Heart left ventricle (tissue), 16 donors: ENCODE data around the gene F11R. TPM values are rescaled to one million over a fixed set of nuclear protein-coding genes. Genes with fewer than 3 reads are reported as not detected.
A peak's percentile ranks its signal among the peaks of the same experiment; 100 is the strongest.

Experiments
- ATAC-seq, 4 donors: fragments of 200-7000 bp; cut with Tn5 transposase; one replicate each; pipeline ENCODE4 v1.9.1; 2020 to 2022; ENCODE audit warnings: moderate library complexity in 4 of 4, mild to moderate bottlenecking in 3 of 4, moderate number of reproducible peaks in 1 of 4
- DNase-seq, 5 donors: peaks; one replicate each; pipeline ENCODE4 v3.0.0-alpha.2; 2020
- H3K27ac ChIP-seq, 12 donors: fragments of 200-600 bp; sonication (generic) in 4 of 12; one replicate each; pipeline versions ENCODE4 v1.5.0 to v1.8.0; 2016 to 2022; ENCODE audit warnings: mild to moderate bottlenecking in 2 of 12
- H3K27me3 ChIP-seq, 9 donors: fragments of 200-600 bp; sonication (generic) in 2 of 9; one replicate each; pipeline versions ENCODE4 v1.5.1 to v1.8.0; 2016 to 2022; ENCODE audit warnings: mild to moderate bottlenecking in 3 of 9
- H3K36me3 ChIP-seq, 9 donors: fragments of 200-600 bp; sonication (generic) in 2 of 9; one replicate each; pipeline versions ENCODE4 v1.5.0 to v1.8.0; 2018 to 2022; ENCODE audit warnings: mild to moderate bottlenecking in 2 of 9
- H3K4me1 ChIP-seq, 12 donors: fragments of 200-600 bp; sonication (generic) in 4 of 12; one replicate each; pipeline versions ENCODE4 v1.5.0 to v1.8.0; 2016 to 2022; ENCODE audit warnings: mild to moderate bottlenecking in 3 of 12
- H3K4me3 ChIP-seq, 12 donors: fragments of 200-600 bp; sonication (generic) in 4 of 12; one replicate each; pipeline versions ENCODE4 v1.5.0 to v1.8.0; 2017 to 2022; ENCODE audit warnings: mild to moderate bottlenecking in 9 of 12, moderate library complexity in 4 of 12
- H3K9me3 ChIP-seq, 12 donors: fragments of 200-600 bp; sonication (generic) in 4 of 12; one replicate each; pipeline versions ENCODE4 v1.5.0 to v1.8.0; 2016 to 2022; ENCODE audit warnings: mild to moderate bottlenecking in 1 of 12
- CTCF ChIP-seq, 12 donors: fragments of 200-600 bp; sonication (generic) in 4 of 12; IDR thresholded peaks; one replicate each; pipeline versions ENCODE4 v1.5.0 to v1.8.0; 2018 to 2022; ENCODE audit warnings: antibody characterized with exemption in 12 of 12, mild to moderate bottlenecking in 5 of 12
- POLR2A ChIP-seq, 2 donors: fragments of 450-650 bp; IDR thresholded peaks; one replicate each; pipeline ENCODE4 v1.6.1; 2017; ENCODE audit warnings: antibody characterized with exemption in 2 of 2, mild to moderate bottlenecking in 2 of 2, moderate library complexity in 2 of 2
- WGBS, 4 donors: extraction: QIAGEN DNeasy Blood & Tissue Kit in 2 of 4; methylation state at CpG; one replicate each; pipeline versions ENCODE4 v1.1.5 to v1.1.7; 2013 to 2018; 5-methylcytosine and 5-hydroxymethylcytosine counted together
- intact Hi-C, 10 donors: fragments of 100-400 bp; cut with DNase I; formaldehyde crosslinking; loops; one replicate each; pipeline versions ENCODE4 v1.11.1 to v1.14.2; 2022
- polyA plus RNA-seq, 2 donors: library from polyadenylated mRNA; stranded (reverse); fragments of 200-250 nt; gene quantifications; one replicate each; pipeline ENCODE4 v1.2.3, GENCODE V29; 2013
- total RNA-seq, 9 donors: library from RNA; depleted of rRNA in 2 of 9; stranded (reverse); fragments of >200 nt in 2 of 9; fragmentation: NEBNext Ultra II Directional in 3 of 9; extraction: Animal tissue kit (Norgen Biotek cat#: 25700) in 3 of 9; gene quantifications; one replicate each; pipeline versions ENCODE4 v1.1.0 to v1.2.4, GENCODE V29; 2016 to 2023
- donor health status: ischemic (EF 13 %, LVEDD 7.1; RV severe dilation, severe dysfunction).
- donor health status: healthy with polysubstance abuse.
- donor health status: DM: no; HTN: yes; CAD: no.
- donor health status: DM: no; HTN: no; CAD: no.
- donor health status: ischemic (EF 25% LVEDD 6.9; RV normal size, moderate dysfunction).
- donor health status: ischemic (EF 25% LVEDD 5.7; RV mildly dilated, moderate dysfunction).
- donor health status: healthy.
- donor health status: DM: yes; HTN: yes; CAD: no.
- donor health status: ischemic (EF 35%, LVEDD 5.7; RV mildly dilated, moderate dysfunction).
- donor health status: nonischemic (EF 11% LVEDD 7.7; RV severe dilation, severe dysfunction).
- donor health status: DM: yes; HTN: yes; CAD: no.
- donor health status: PGD.
- donor health status: ischemic (EF 29% LVEDD 5.4; RV normal size, mild dysfunction).
- donor health status: nonischemic (EF 23%, LVEDD 6.1; RV moderate dilation, normal function).

The F11R gene
- total and polyA plus RNA-seq, 11 donors: 7.4 to 23.4 (median 10.9) TPM

- TF ChIP-seq CTCF (IDR thresholded peaks at IDR 0.05): no peak
Observed at GRCh38 chr1:161013131-161013487, 7.8 kb downstream of the F11R start.

DNA sequence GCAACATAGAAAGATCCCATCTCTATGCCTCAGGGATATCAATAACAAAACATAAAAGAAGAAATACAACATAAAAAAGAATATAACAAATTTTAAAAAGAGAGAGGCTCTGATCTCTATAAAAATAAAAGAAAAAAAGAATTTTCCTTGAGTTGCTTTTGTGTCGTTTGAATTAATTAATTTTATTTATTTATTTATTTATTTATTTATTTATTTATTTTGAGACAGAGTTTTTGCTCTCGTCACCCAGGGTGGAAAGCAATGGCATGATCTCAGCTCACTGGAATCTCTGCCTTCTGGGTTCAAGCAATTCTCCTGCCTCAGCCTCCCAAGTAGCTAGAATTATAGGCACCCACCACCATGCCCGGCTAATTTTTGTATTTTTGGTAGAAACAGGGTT is 8.5 kb downstream of the F11R start:
- DNase-seq: no peak
- intact Hi-C loops: no loop called here
- no peak for ATAC-seq
- no peaks in the 10 kb centered on the region for H3K27me3 ChIP-seq
- 91 to 99% (median 93%) methylated on average over 3 of the region's 3 CpGs for WGBS, 4 donors
- H3K4me1 ChIP-seq: peaks cover 0 to 56% (median 15%) of the 10 kb centered on the region in 12 donors
- H3K36me3 ChIP-seq: no peaks in the 10 kb centered on the region
- H3K9me3 ChIP-seq: no peaks in the 10 kb centered on the region
- no peak for TF ChIP-seq POLR2A (IDR thresholded peaks at IDR 0.05)
- TF ChIP-seq CTCF (IDR thresholded peaks at IDR 0.05): no peak
- H3K4me3 ChIP-seq: no peak overlapping the region
- H3K27ac ChIP-seq: peak overlapping the region in 10 of 12 donors; percentile 75 to 96 (median 83)

More at GRCh38 chr1:161013131-161013487, 7.8 kb downstream of the F11R start:
- H3K9me3 ChIP-seq: no peaks in the 10 kb centered on the region
- peaks cover 0 to 63% (median 18%) of the 10 kb centered on the region in 12 donors for H3K4me1 ChIP-seq
- peak overlapping the region; percentile 75 to 96 (median 82) for H3K27ac ChIP-seq
- no peaks in the 10 kb centered on the region for H3K27me3 ChIP-seq
- peak in 3 of 4 donors; percentile 8 to 27 (median 15) for ATAC-seq
- peak overlapping the region in 7 of 12 donors; percentile 22 to 47 (median 31) for H3K4me3 ChIP-seq
- intact Hi-C loops: no loop called here
- no peak for DNase-seq
- H3K36me3 ChIP-seq: no peaks in the 10 kb centered on the region

DNA sequence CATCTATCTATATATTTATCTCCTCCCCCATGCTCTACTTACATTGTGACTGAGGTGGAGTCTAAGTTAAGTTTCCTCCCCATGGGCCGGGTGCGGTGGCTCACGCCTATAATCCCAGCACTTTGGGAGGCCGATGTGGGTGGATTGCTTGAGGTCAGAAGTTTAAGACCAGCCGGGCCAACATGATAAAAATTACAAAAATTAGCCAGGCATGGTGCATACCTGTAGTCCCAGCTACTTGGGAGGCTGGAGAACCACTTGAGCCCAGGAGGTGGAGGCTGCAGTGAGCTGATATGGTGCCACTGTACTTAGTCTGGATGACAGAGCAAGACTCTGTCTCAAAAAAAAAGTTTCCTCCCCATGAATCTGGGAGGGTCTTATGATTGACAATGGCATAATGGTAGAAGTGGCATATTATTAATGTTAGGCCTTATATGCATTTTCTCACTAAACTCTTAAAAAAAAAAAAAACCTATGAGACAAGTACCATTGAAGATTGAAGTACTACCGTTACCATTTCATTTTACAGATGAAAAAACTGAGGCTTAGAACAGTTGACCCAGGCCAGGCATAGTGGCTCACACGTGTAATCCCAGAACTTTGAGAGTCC is 11.2 kb downstream of the F11R start:
- ATAC-seq: no peak
- peaks cover 0 to 43% (median 14%) of the 10 kb centered on the region in 12 donors for H3K4me1 ChIP-seq
- no peaks in the 10 kb centered on the region for H3K27me3 ChIP-seq
- intact Hi-C loops: no loop called here
- 83 to 86% (median 84%) methylated on average over 7 of the region's 7 CpGs for WGBS, 4 donors
- TF ChIP-seq CTCF (IDR thresholded peaks at IDR 0.05): no peak
- TF ChIP-seq POLR2A (IDR thresholded peaks at IDR 0.05): no peak
- H3K36me3 ChIP-seq: no peaks in the 10 kb centered on the region
- H3K27ac ChIP-seq: no peak overlapping the region
- H3K9me3 ChIP-seq: no peaks in the 10 kb centered on the region
- DNase-seq: no peak
- no peak overlapping the region for H3K4me3 ChIP-seq

GRCh38 chr1:161008869-161009510 is 12.0 kb downstream of the F11R start:
- Histone ChIP-seq H3K4me1 (peaks cover 0 to 36% (median 9%) of the 10 kb centered on the region in 12 donors), H3K27ac (no peak overlapping the region), H3K36me3 (no peaks in the 10 kb centered on the region), H3K4me3 (no peak overlapping the region), H3K9me3 (no peaks in the 10 kb centered on the region), H3K27me3 (no peaks in the 10 kb centered on the region)
- no peak for TF ChIP-seq CTCF (IDR thresholded peaks at IDR 0.05)
- no peak for TF ChIP-seq POLR2A (IDR thresholded peaks at IDR 0.05)
- ATAC-seq: no peak
- intact Hi-C loops: no loop called here
- 62 to 71% (median 66%) methylated on average over 4 of the region's 4 CpGs for WGBS, 4 donors
- no peak for DNase-seq
